Peyer's patch (tissue), 4 donors: ENCODE measurements around the gene SLC7A14. TPM values are rescaled to one million over a fixed set of nuclear protein-coding genes. Genes with fewer than 3 reads are reported as not detected.

Experiments
- DNase-seq, 3 donors: peaks; one replicate each; pipeline ENCODE4 v3.0.0-alpha.2; 2017 to 2019
- H3K27ac ChIP-seq, 4 donors: fragments of 200-600 bp; sonication (generic); one replicate each; pipeline ENCODE4 v1.5.1; 2016 to 2019
- H3K27me3 ChIP-seq, 2 donors: fragments of 200-600 bp; sonication (generic); one replicate each; pipeline ENCODE4 v1.5.1; 2019
- H3K36me3 ChIP-seq, 3 donors: fragments of 200-600 bp; sonication (generic); one replicate each; pipeline ENCODE4 v1.5.1; 2016 to 2019
- H3K4me1 ChIP-seq, 4 donors: fragments of 200-600 bp; sonication (generic); one replicate each; pipeline ENCODE4 v1.5.1; 2016 to 2019
- H3K4me3 ChIP-seq, 4 donors: fragments of 200-600 bp; sonication (generic); 1 replicate in 3 of 4; 2 replicates in 1 of 4; pipeline ENCODE4 v1.5.1; 2016 to 2019; ENCODE audit warnings: mild to moderate bottlenecking in 1 of 4
- H3K9me3 ChIP-seq, 4 donors: fragments of 200-600 bp; sonication (generic); one replicate each; pipeline ENCODE4 v1.5.1; 2016 to 2019; ENCODE audit warnings: mild to moderate bottlenecking in 1 of 4
- CTCF ChIP-seq, 6 experiments: fragments of 450-650 bp in 4 of 6; fragments of 200-600 bp in 2 of 6; sonication (generic) in 1 of 6; IDR thresholded peaks; one replicate each; pipeline ENCODE4 v1.5.1; 2017 to 2019; ENCODE audit warnings: antibody characterized with exemption in 6 of 6, mild to moderate bottlenecking in 3 of 6, moderate library complexity in 1 of 6
- POLR2A ChIP-seq, 2 donors: fragments of 450-650 bp; IDR thresholded peaks; one replicate each; pipeline ENCODE4 v1.5.1; 2017; ENCODE audit warnings: antibody characterized with exemption in 2 of 2, mild to moderate bottlenecking in 2 of 2, moderate library complexity in 2 of 2
- total RNA-seq, 4 donors: library from RNA; depleted of rRNA; stranded (reverse); fragments of >200 nt; gene quantifications; one replicate each; pipeline ENCODE4 v1.1.0, GENCODE V29; 2016

The SLC7A14 gene
- total RNA-seq, 4 donors from 2014 or later = 0.18 to 0.40 (median 0.38) TPM; not detected in 1

GRCh38 chr3:170507063-170507462 is 78.8 kb downstream of the SLC7A14 start:
- Histone ChIP-seq H3K27ac (no peak overlapping the region), H3K36me3 (no peaks in the 10 kb centered on the region), H3K4me3 (no peak overlapping the region), H3K27me3 (no peaks in the 10 kb centered on the region), H3K4me1 (peaks cover 0 to 4% (median 0%) of the 10 kb centered on the region in 4 donors), H3K9me3 (no peaks in the 10 kb centered on the region)
- TF ChIP-seq CTCF (IDR thresholded peaks at IDR 0.05) (no peak), POLR2A (IDR thresholded peaks at IDR 0.05) (no peak)
- DNase-seq = no peak

- Histone ChIP-seq H3K27me3 (no peaks in the 10 kb centered on the region), H3K27ac (no peak overlapping the region), H3K4me1 (peaks cover 0 to 4% (median 0%) of the 10 kb centered on the region in 4 donors), H3K36me3 (no peaks in the 10 kb centered on the region), H3K9me3 (no peaks in the 10 kb centered on the region), H3K4me3 (no peak overlapping the region)
- TF ChIP-seq CTCF (IDR thresholded peaks at IDR 0.05) = no peak
- no peak for TF ChIP-seq POLR2A (IDR thresholded peaks at IDR 0.05)
- no peak for DNase-seq
Observed at GRCh38 chr3:170506556-170506955, 79.3 kb downstream of the SLC7A14 start.

GRCh38 chr3:170502297-170502696 is 83.6 kb downstream of the SLC7A14 start:
- H3K4me3 ChIP-seq = no peak overlapping the region
- no peak overlapping the region for H3K27ac ChIP-seq
- H3K4me1 ChIP-seq = peaks cover 0 to 4% (median 0%) of the 10 kb centered on the region in 4 donors
- no peaks in the 10 kb centered on the region for H3K36me3 ChIP-seq
- H3K9me3 ChIP-seq = no peaks in the 10 kb centered on the region
- DNase-seq = no peak
- TF ChIP-seq CTCF (IDR thresholded peaks at IDR 0.05) (no peak), POLR2A (IDR thresholded peaks at IDR 0.05) (no peak)
- H3K27me3 ChIP-seq = no peaks in the 10 kb centered on the region

- Histone ChIP-seq H3K27ac (no peak overlapping the region), H3K27me3 (no peaks in the 10 kb centered on the region), H3K9me3 (no peaks in the 10 kb centered on the region), H3K4me3 (no peak overlapping the region), H3K4me1 (no peaks in the 10 kb centered on the region), H3K36me3 (no peaks in the 10 kb centered on the region)
- DNase-seq = no peak
- TF ChIP-seq CTCF (IDR thresholded peaks at IDR 0.05) = no peak
- no peak for TF ChIP-seq POLR2A (IDR thresholded peaks at IDR 0.05)
Observed at GRCh38 chr3:170500995-170501394, 84.9 kb downstream of the SLC7A14 start.

GRCh38 chr3:170500462-170500861 is 85.4 kb downstream of the SLC7A14 start:
- no peak for DNase-seq
- TF ChIP-seq POLR2A (IDR thresholded peaks at IDR 0.05) (no peak), CTCF (IDR thresholded peaks at IDR 0.05) (no peak)

More at GRCh38 chr3:170500462-170500861, 85.4 kb downstream of the SLC7A14 start:
- no peaks in the 10 kb centered on the region for H3K36me3 ChIP-seq
- no peaks in the 10 kb centered on the region for H3K4me1 ChIP-seq
- H3K27ac ChIP-seq = no peak overlapping the region
- no peaks in the 10 kb centered on the region for H3K27me3 ChIP-seq
- H3K9me3 ChIP-seq = no peaks in the 10 kb centered on the region
- H3K4me3 ChIP-seq = no peak overlapping the region
